HG03175 (cell line): ENCODE data around the gene SNX5.

Experiments used
- ATAC-seq: cut with Tn5 transposase; IDR thresholded peaks from one replicate; pipeline ENCODE4 v1.9.1; 2021; ENCODE audit warnings: mild to moderate bottlenecking, moderate library complexity; ENCODE audit not compliant: unreplicated experiment

SNX5 gene

GRCh38 chr20:17919149-17919548 is 49.4 kb downstream of the SNX5 start:
- ATAC-seq = no peak

- no peak for ATAC-seq
These were observed 50.6 kb downstream of the SNX5 start for GRCh38 chr20:17917832-17918618.

- no peak for ATAC-seq
These were observed 52.1 kb downstream of the SNX5 start for GRCh38 chr20:17916433-17916891.

- ATAC-seq = no peak
These were observed 53.6 kb downstream of the SNX5 start for GRCh38 chr20:17914957-17915356.

- ATAC-seq = no peak
These were observed 55.7 kb downstream of the SNX5 start for GRCh38 chr20:17912916-17913315.

- ATAC-seq = no peak
These were observed 56.7 kb downstream of the SNX5 start for GRCh38 chr20:17911927-17912326.

- ATAC-seq = no peak
These were observed 57.7 kb downstream of the SNX5 start for GRCh38 chr20:17910828-17911294.

GRCh38 chr20:17909869-17910321 is 58.7 kb downstream of the SNX5 start:
- ATAC-seq = no peak

GRCh38 chr20:17905544-17905943 is 63.0 kb downstream of the SNX5 start:
- no peak for ATAC-seq

GRCh38 chr20:17904027-17904426 is 64.6 kb downstream of the SNX5 start:
- ATAC-seq = peak; percentile 96

- ATAC-seq = no peak
These were observed 66.0 kb downstream of the SNX5 start for GRCh38 chr20:17902531-17903083.

GRCh38 chr20:17901971-17902370 is 66.6 kb downstream of the SNX5 start:
- ATAC-seq = no peak

GRCh38 chr20:17898548-17898994 is 70.0 kb downstream of the SNX5 start:
- ATAC-seq = no peak

GRCh38 chr20:17897566-17898307 is 70.9 kb downstream of the SNX5 start:
- ATAC-seq = no peak

GRCh38 chr20:17896771-17897369 is 71.7 kb downstream of the SNX5 start:
- ATAC-seq = no peak

- no peak for ATAC-seq
These were observed 72.3 kb downstream of the SNX5 start for GRCh38 chr20:17896193-17896723.

GRCh38 chr20:17895641-17896171 is 72.9 kb downstream of the SNX5 start:
- ATAC-seq = peak; percentile 34

- ATAC-seq = no peak
These were observed 75.1 kb downstream of the SNX5 start for GRCh38 chr20:17893445-17893844.

- ATAC-seq = no peak
These were observed 76.2 kb downstream of the SNX5 start for GRCh38 chr20:17892189-17892938.
